Superior temporal gyrus (tissue), 1 donor: ENCODE data around the gene LRCOL1.

Experiments used
- DNase-seq: peaks from one replicate; pipeline ENCODE4 v3.0.0-alpha.2; 2016; ENCODE audit errors: extremely low spot score

Gene LRCOL1

GRCh38 chr12:132610051-132610759 is at the start of gene LRCOL1:
Gene LRCOL1 (minus strand): TSS chr12:132610582. CDS start chr12:132606251, 4,331 bp downstream.
- DNase-seq: no peak

DNA sequence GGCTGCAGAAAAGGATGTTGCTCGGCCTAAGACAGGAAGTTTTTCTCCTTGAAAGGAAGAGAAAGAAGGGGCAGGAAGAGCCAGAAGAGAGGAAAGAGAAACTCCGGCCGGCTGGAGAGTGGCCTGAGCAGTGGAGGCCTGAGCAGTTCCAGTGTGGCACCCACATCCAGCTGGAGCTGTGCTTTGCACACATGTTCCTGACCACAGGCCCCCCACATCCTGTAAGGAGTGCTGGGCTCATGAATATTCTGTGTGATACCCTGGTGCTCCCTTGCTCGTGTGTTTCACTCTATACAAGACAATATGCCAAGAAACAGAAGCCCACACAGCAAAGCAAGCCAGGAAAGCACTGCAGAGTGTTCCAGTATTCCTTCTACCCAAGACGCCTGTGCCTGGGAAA is 49.7 kb upstream of the LRCOL1 start:
- DNase-seq: no peak

DNA sequence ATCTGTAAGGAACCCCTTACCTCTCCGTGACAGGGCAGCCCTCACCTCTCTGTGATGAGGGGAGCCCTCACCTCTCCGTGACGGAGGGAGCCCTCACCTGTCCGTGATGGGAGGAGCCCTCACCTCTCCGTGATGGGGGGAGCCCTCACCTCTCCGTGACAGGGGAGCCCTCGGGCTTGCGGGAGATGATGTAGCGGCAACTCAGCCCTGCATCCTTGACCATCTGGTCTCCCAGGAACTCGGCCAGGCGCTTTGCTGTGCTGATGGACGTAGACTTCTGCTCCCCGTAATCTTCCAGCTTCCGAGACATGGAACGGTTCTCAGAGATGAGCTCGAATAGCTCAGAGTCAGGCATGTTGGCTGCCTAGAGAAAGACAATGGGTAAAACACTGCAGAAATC is 48.8 kb upstream of the LRCOL1 start:
- DNase-seq: no peak

GRCh38 chr12:132658149-132658894 is 47.9 kb upstream of the LRCOL1 start:
- DNase-seq: no peak

DNA sequence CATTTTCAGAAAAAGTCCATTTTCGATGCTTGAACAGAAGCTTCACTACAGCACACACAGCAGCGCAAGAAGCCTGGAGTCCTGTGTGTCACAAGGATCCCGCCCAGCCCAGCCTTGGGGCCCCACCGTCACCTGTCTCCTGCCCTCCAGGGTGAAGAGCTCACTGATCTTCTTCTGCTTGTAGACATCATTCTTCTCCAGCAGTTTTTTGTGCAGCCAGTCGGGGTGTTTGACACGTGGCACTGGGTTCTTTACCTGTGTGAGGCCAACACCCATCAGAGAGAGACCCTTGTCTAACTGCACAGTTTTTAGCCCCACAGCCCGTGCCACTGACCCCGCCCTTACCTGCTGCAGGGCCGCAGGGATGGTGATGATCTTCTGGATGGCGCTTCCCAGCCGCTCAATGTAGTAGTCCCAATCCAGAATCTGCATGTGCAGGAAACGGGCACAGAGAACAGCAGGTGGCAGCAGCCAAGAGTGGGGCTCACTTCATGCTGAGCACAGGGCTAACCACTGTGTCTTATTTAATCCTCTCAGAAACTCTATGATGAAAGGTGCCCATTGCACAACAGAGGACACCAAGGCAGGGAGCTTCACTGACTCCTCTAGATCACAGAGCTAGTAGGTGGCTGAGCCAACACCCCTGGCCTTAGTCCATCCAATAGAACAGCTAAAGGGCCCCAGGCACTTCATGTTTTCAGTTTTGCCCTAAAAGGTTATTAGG is 46.8 kb upstream of the LRCOL1 start:
- DNase-seq: no peak

- no peak for DNase-seq
Observed at GRCh38 chr12:132653567-132654290, 43.3 kb upstream of the LRCOL1 start.

DNA sequence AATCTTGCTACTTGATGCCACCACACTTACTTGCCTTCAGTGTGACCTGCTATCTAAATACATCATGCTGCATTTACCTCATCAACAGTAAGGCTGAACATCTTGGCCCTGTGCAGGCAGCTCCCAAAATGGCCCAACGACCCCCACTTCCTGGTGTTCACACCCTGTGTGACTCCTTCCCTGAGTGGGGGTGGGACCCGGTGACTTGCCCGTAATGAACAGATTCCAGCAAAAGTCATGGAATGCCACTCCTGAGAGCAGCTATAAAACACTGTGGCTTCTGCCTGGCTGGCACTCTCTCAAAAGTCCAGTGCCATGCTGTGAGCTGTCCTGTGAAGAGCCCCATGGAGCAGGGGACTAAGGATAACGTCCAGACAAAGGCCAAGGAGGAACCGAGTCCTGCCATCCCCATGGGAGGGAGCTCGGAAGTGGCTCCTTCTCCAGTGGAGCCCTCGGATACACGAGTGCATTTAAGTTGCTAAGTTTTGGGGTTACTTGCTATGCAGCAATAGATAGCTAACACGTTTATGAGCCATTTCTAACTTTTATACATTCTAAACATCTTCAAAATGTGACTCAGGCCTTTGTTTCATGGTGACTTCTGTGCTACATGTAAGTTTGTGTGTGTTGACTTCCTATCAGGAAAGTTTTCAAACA is 41.2 kb upstream of the LRCOL1 start:
- no peak for DNase-seq

GRCh38 chr12:132649226-132649945 is 39.0 kb upstream of the LRCOL1 start:
- no peak for DNase-seq

- DNase-seq: no peak
Observed at GRCh38 chr12:132648616-132649225, 38.3 kb upstream of the LRCOL1 start.

- no peak for DNase-seq
Observed at GRCh38 chr12:132647858-132648257, 37.5 kb upstream of the LRCOL1 start.

GRCh38 chr12:132646850-132647249 is 36.5 kb upstream of the LRCOL1 start:
- no peak for DNase-seq

DNA sequence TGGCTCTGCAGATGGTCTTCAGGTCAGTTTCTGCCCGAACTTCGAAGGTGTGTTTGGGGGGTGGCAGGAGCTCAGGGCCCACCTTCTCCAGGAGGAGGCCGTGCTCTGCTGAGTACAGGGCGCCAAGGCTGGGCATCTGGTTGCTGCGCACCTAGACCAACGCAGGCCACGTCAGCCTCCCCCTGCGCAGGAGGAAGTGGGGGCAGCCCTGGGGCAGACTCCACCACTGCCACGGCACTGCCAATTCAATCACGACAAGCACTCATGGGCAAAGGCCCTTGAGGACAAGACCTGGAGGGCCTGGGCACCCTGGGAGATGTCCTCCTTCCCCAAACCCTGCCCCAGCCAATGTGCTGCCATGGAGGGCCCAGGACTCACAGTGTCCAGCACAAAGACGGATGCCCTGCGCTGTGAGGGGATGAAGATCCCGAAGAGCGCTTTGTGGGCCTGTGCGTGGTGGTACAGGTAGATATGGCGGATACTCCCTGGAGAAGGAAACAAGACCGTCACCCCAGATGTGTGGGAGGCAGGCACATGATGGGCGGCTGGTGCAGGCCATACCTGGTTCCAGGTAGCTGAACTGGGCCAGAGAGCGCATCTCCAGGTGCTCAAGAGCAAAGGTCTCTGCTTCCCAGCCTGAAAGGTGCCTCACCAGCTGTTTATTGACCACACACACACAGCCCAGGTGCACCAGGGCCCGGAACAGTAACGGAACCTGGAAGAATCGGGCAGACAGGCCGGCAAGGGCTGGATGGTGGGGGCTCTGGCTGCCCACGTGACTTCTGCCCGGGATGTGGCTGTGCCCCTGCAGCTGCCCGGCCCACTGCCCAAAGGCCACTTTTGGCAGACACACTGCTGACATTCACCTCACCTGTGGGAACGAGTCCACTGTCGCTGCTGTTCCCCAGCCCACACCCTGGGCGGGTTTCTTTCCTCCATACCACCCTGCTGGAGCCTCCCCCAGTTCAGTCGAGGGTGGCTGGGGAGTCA is 32.8 kb upstream of the LRCOL1 start:
- no peak for DNase-seq

GRCh38 chr12:132641811-132642650 is 31.6 kb upstream of the LRCOL1 start:
- DNase-seq: no peak

GRCh38 chr12:132640936-132641335 is 30.6 kb upstream of the LRCOL1 start:
- no peak for DNase-seq

GRCh38 chr12:132639956-132640520 is 29.7 kb upstream of the LRCOL1 start:
- DNase-seq: no peak

- peak; percentile 51 for DNase-seq
Observed at GRCh38 chr12:132638541-132639408, 28.4 kb upstream of the LRCOL1 start.

GRCh38 chr12:132637811-132638210 is 27.4 kb upstream of the LRCOL1 start:
- no peak for DNase-seq
